ENCODE data around the gene SREBF2. TPM values are rescaled to one million over a fixed set of nuclear protein-coding genes. Genes with fewer than 3 reads are reported as not detected.

SREBF2 gene
- total RNA-seq, 1 experiment from 2014 or later, result 129 TPM

DNA sequence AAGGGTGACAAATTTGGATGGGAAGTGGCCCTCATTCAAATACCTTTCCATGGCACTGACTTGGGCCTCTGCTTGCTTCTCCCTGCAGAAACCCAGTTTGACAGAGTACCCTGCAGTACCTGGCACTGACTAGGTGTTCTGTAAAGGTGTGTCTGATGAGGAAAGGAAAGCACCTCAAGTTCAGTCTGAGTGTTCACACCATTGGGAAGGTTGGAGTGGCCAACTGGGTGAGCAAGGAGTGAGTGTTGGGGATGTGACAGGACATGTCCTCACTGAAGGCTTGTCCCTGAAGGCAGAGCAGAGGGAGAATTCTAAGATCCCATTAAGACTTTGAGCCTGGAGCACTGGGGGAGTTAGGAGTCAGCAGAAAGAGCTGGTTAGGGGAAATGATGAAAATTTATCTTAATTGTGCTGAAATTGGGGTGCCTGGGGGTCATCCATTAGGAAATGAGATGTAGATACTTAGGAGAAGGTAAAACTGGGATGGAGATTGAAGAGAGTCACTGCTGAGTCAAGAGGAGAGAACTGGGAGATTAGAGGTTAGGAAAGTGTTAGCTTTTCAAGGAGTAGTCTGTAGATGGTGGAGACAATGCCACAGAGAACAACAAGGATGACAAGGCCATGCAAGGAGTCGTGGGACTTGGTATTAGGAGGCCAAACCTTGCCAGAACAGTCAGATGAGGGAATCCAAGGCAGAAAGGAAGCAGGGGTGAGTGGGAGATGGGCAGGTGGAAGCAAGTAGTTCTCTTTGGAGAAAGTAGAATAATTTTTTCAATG, 6.1 kb downstream of the SREBF2 start:
- CTCF ChIA-PET, result interaction anchor here (1.2 kb wide), 1 partner anchor 18 kb away, joined by 3 read pairs; no protein-coding TSS in a partner anchor
- no TSS peak for BruUV-seq (replicated peaks)
- H3K4me1 ChIP-seq (ENCODE audit: control insufficient read depth in 1 of 2, insufficient read depth in 2 of 2, low read length in 2 of 2), result peaks cover 26 to 29% of the 10 kb centered on the region in 2 experiments

More for the DNA sequence above, 6.1 kb downstream of the SREBF2 start:
- Histone ChIP-seq H4K20me1 (ENCODE audit: insufficient read depth) (peaks cover 6% of the 10 kb centered on the region; the same call in 1 of the 2 replicates), H3K27me3 (ENCODE audit: insufficient read depth, low read length) (no peaks in the 10 kb centered on the region), H3K9me2 (ENCODE audit: insufficient read depth) (no peaks in the 10 kb centered on the region), H3K27ac (ENCODE audit: low read depth, low read length) (no peak overlapping the region), H3K9me3 (ENCODE audit: control insufficient read depth in 1 of 2, insufficient read depth in 1 of 2, low read depth in 1 of 2, low read length in 2 of 2) (no peaks in the 10 kb centered on the region), H3K36me3 (ENCODE audit: control insufficient read depth in 1 of 2, insufficient read depth in 2 of 2, low read length in 2 of 2) (peaks cover 3 to 10% of the 10 kb centered on the region in 2 experiments; a peak in 2 of 4 replicates), H3K4me3 (replicated peaks in 1 of 2; ENCODE audit: low read depth in 1 of 2, low read length in 2 of 2) (no peak overlapping the region), H3K9ac (ENCODE audit: low read length) (no peak overlapping the region), H3K4me2 (ENCODE audit: low read length) (no peak overlapping the region), H3K79me2 (ENCODE audit: insufficient read depth, low read length) (peaks cover 89% of the 10 kb centered on the region), H2AFZ (ENCODE audit: low read depth, low read length, poor library complexity, severe bottlenecking) (no peak overlapping the region)
- DNase-seq (ENCODE audit: low read depth, low spot score), result no peak
- no peak for ATAC-seq
- no peak for TF ChIP-seq ZFX (IDR thresholded peaks at IDR 0.05)
- TF ChIP-seq, protein P1, sequence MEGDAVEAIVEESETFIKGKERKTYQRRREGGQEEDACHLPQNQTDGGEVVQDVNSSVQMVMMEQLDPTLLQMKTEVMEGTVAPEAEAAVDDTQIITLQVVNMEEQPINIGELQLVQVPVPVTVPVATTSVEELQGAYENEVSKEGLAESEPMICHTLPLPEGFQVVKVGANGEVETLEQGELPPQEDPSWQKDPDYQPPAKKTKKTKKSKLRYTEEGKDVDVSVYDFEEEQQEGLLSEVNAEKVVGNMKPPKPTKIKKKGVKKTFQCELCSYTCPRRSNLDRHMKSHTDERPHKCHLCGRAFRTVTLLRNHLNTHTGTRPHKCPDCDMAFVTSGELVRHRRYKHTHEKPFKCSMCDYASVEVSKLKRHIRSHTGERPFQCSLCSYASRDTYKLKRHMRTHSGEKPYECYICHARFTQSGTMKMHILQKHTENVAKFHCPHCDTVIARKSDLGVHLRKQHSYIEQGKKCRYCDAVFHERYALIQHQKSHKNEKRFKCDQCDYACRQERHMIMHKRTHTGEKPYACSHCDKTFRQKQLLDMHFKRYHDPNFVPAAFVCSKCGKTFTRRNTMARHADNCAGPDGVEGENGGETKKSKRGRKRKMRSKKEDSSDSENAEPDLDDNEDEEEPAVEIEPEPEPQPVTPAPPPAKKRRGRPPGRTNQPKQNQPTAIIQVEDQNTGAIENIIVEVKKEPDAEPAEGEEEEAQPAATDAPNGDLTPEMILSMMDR (IDR thresholded peaks at IDR 0.05 in 2 of 3, conservative IDR thresholded peaks at IDR 0.05 in 1 of 3; ENCODE audit: borderline replicate concordance in 1 of 3, insufficient read depth in 1 of 3, low read depth in 2 of 3, low read length in 2 of 3), result no peak
- no peak for TF ChIP-seq ATF3 (IDR thresholded peaks at IDR 0.05)
- TF ChIP-seq EGR1 (IDR thresholded peaks at IDR 0.05; ENCODE audit: low read depth), result no peak
- intact Hi-C loops (cut with micrococcal nuclease), result no loop called here
- POLR2A ChIA-PET, result no interaction called here
- RAD21 ChIA-PET (ENCODE audit: low non-redundant PET in 1 of 2, low total read pairs in 2 of 2, uncharacterized antibody in 2 of 2, unreplicated experiment in 2 of 2), result no interaction called here
